MG63 (cell line): ENCODE results near the gene MAP2K6. TPM values are rescaled to one million over a fixed set of nuclear protein-coding genes. Genes with fewer than 3 reads are reported as not detected.

Experiments used
- DNase-seq: peaks from one replicate; pipeline ENCODE4 v3.0.0-alpha.2; 2020
- H3K27me3 ChIP-seq: fragments of 250-450 bp; sonication (Bioruptor Pico); 2 replicates; pipeline ENCODE4 v1.5.1; 2020; ENCODE audit warnings: mild to moderate bottlenecking, moderate library complexity
- H3K36me3 ChIP-seq: fragments of 250-450 bp; sonication (Bioruptor Pico); 2 replicates; pipeline ENCODE4 v1.5.1; 2020; ENCODE audit warnings: mild to moderate bottlenecking, moderate library complexity
- H3K4me3 ChIP-seq: fragments of 250-450 bp; sonication (Bioruptor Pico); 2 replicates; pipeline ENCODE4 v1.5.1; 2020; ENCODE audit warnings: mild to moderate bottlenecking, moderate library complexity
- H3K9me3 ChIP-seq: fragments of 250-450 bp; sonication (Bioruptor Pico); 2 replicates; pipeline ENCODE4 v1.5.1; 2020; ENCODE audit warnings: mild to moderate bottlenecking, moderate library complexity
- total RNA-seq: library from RNA; depleted of rRNA; stranded (reverse); fragments of >200 nt; shearing (Covaris generic); gene quantifications from 2 replicates; pipeline ENCODE4 v1.2.3, GENCODE V29; 2014; ENCODE audit warnings: low replicate concordance; rRNA removed

The MAP2K6 gene
- total RNA-seq, 1 experiment from 2014 or later = 1.9 TPM

GRCh38 chr17:69594641-69595040, 180.1 kb downstream of the MAP2K6 start:
- DNase-seq = no peak
- Histone ChIP-seq H3K9me3 (no peaks in the 10 kb centered on the region), H3K4me3 (no peak overlapping the region), H3K36me3 (no peaks in the 10 kb centered on the region), H3K27me3 (no peaks in the 10 kb centered on the region)

GRCh38 chr17:69596141-69596540, 181.6 kb downstream of the MAP2K6 start:
- Histone ChIP-seq H3K27me3 (no peaks in the 10 kb centered on the region), H3K4me3 (no peak overlapping the region), H3K36me3 (no peaks in the 10 kb centered on the region), H3K9me3 (no peaks in the 10 kb centered on the region)
- no peak for DNase-seq

- DNase-seq = peak; percentile 40
- no peaks in the 10 kb centered on the region for H3K36me3 ChIP-seq
- H3K9me3 ChIP-seq = no peaks in the 10 kb centered on the region
- no peak overlapping the region for H3K4me3 ChIP-seq
- H3K27me3 ChIP-seq = no peaks in the 10 kb centered on the region
Observed at GRCh38 chr17:69597898-69598692, 183.6 kb downstream of the MAP2K6 start.

- H3K9me3 ChIP-seq = no peaks in the 10 kb centered on the region
- no peaks in the 10 kb centered on the region for H3K36me3 ChIP-seq
- no peak overlapping the region for H3K4me3 ChIP-seq
- DNase-seq = no peak
- no peaks in the 10 kb centered on the region for H3K27me3 ChIP-seq
Observed at GRCh38 chr17:69602972-69603371, 188.5 kb downstream of the MAP2K6 start.

Other genes starting within 250 kb of the MAP2K6 start
- 0.07 and 0.59 TPM in 2 replicates for gene ABCA10, start 185.9 kb upstream of the MAP2K6 start, total RNA-seq
- 3.7 and 3.9 TPM in 2 replicates for gene ABCA5, start 87.6 kb upstream of the MAP2K6 start, total RNA-seq